Measurements from ENCODE around the gene ZNRF3.

ZNRF3 gene

GRCh38 chr22:28910569-28911303, 27.4 kb downstream of the ZNRF3 start:
- no peaks in the 10 kb centered on the region for H3K9me3 ChIP-seq (ENCODE audit: control insufficient read depth, low read depth, low read length)
- H3K27me3 ChIP-seq (ENCODE audit: control insufficient read depth, insufficient read depth, low read length), result no peaks in the 10 kb centered on the region
- H3K9ac ChIP-seq (ENCODE audit: low read length), result no peak overlapping the region
- H3K4me1 ChIP-seq (ENCODE audit: control insufficient read depth, low read depth, low read length), result peaks cover 7% of the 10 kb centered on the region
- no peaks in the 10 kb centered on the region for H3K36me3 ChIP-seq (ENCODE audit: control insufficient read depth, low read depth, low read length)
- no peak overlapping the region for H3K4me3 ChIP-seq (ENCODE audit: low read length)
- no peak overlapping the region for H3K27ac ChIP-seq (ENCODE audit: low read length)

GRCh38 chr22:28911304-28911690, 27.9 kb downstream of the ZNRF3 start:
- H3K9me3 ChIP-seq (ENCODE audit: control insufficient read depth, low read depth, low read length), result no peaks in the 10 kb centered on the region
- H3K36me3 ChIP-seq (ENCODE audit: control insufficient read depth, low read depth, low read length), result no peaks in the 10 kb centered on the region
- H3K4me1 ChIP-seq (ENCODE audit: control insufficient read depth, low read depth, low read length), result peaks cover 7% of the 10 kb centered on the region
- H3K9ac ChIP-seq (ENCODE audit: low read length), result no peak overlapping the region
- no peak overlapping the region for H3K27ac ChIP-seq (ENCODE audit: low read length)
- no peaks in the 10 kb centered on the region for H3K27me3 ChIP-seq (ENCODE audit: control insufficient read depth, insufficient read depth, low read length)
- H3K4me3 ChIP-seq (ENCODE audit: low read length), result no peak overlapping the region

- Histone ChIP-seq H3K9me3 (ENCODE audit: control insufficient read depth, low read depth, low read length) (no peaks in the 10 kb centered on the region), H3K4me1 (ENCODE audit: control insufficient read depth, low read depth, low read length) (peaks cover 13% of the 10 kb centered on the region), H3K9ac (ENCODE audit: low read length) (no peak overlapping the region), H3K36me3 (ENCODE audit: control insufficient read depth, low read depth, low read length) (no peaks in the 10 kb centered on the region), H3K27me3 (ENCODE audit: control insufficient read depth, insufficient read depth, low read length) (no peaks in the 10 kb centered on the region), H3K4me3 (ENCODE audit: low read length) (no peak overlapping the region), H3K27ac (ENCODE audit: low read length) (no peak overlapping the region)
Measured at GRCh38 chr22:28911777-28912669, 28.7 kb downstream of the ZNRF3 start.

- H3K4me1 ChIP-seq (ENCODE audit: control insufficient read depth, low read depth, low read length), result peaks cover 31% of the 10 kb centered on the region
- H3K36me3 ChIP-seq (ENCODE audit: control insufficient read depth, low read depth, low read length), result no peaks in the 10 kb centered on the region
- no peaks in the 10 kb centered on the region for H3K9me3 ChIP-seq (ENCODE audit: control insufficient read depth, low read depth, low read length)
- H3K27ac ChIP-seq (ENCODE audit: low read length), result no peak overlapping the region
- no peaks in the 10 kb centered on the region for H3K27me3 ChIP-seq (ENCODE audit: control insufficient read depth, insufficient read depth, low read length)
- H3K9ac ChIP-seq (ENCODE audit: low read length), result no peak overlapping the region
- H3K4me3 ChIP-seq (ENCODE audit: low read length), result no peak overlapping the region
Measured at GRCh38 chr22:28914201-28914600, 30.8 kb downstream of the ZNRF3 start.

GRCh38 chr22:28915969-28916368, 32.6 kb downstream of the ZNRF3 start:
- Histone ChIP-seq H3K9me3 (ENCODE audit: control insufficient read depth, low read depth, low read length) (no peaks in the 10 kb centered on the region), H3K27me3 (ENCODE audit: control insufficient read depth, insufficient read depth, low read length) (no peaks in the 10 kb centered on the region), H3K4me1 (ENCODE audit: control insufficient read depth, low read depth, low read length) (peaks cover 37% of the 10 kb centered on the region), H3K9ac (ENCODE audit: low read length) (no peak overlapping the region), H3K27ac (ENCODE audit: low read length) (no peak overlapping the region), H3K4me3 (ENCODE audit: low read length) (no peak overlapping the region), H3K36me3 (ENCODE audit: control insufficient read depth, low read depth, low read length) (no peaks in the 10 kb centered on the region)

- Histone ChIP-seq H3K9me3 (ENCODE audit: control insufficient read depth, low read depth, low read length) (no peaks in the 10 kb centered on the region), H3K9ac (ENCODE audit: low read length) (no peak overlapping the region), H3K4me1 (ENCODE audit: control insufficient read depth, low read depth, low read length) (peaks cover 42% of the 10 kb centered on the region), H3K4me3 (ENCODE audit: low read length) (peak overlapping the region; percentile 19), H3K36me3 (ENCODE audit: control insufficient read depth, low read depth, low read length) (no peaks in the 10 kb centered on the region), H3K27ac (ENCODE audit: low read length) (no peak overlapping the region), H3K27me3 (ENCODE audit: control insufficient read depth, insufficient read depth, low read length) (no peaks in the 10 kb centered on the region)
Measured at GRCh38 chr22:28917747-28918549, 34.6 kb downstream of the ZNRF3 start.

- peaks cover 42% of the 10 kb centered on the region for H3K4me1 ChIP-seq (ENCODE audit: control insufficient read depth, low read depth, low read length)
- no peak overlapping the region for H3K4me3 ChIP-seq (ENCODE audit: low read length)
- no peak overlapping the region for H3K9ac ChIP-seq (ENCODE audit: low read length)
- H3K36me3 ChIP-seq (ENCODE audit: control insufficient read depth, low read depth, low read length), result no peaks in the 10 kb centered on the region
- no peak overlapping the region for H3K27ac ChIP-seq (ENCODE audit: low read length)
- no peaks in the 10 kb centered on the region for H3K9me3 ChIP-seq (ENCODE audit: control insufficient read depth, low read depth, low read length)
- no peaks in the 10 kb centered on the region for H3K27me3 ChIP-seq (ENCODE audit: control insufficient read depth, insufficient read depth, low read length)
Measured at GRCh38 chr22:28918550-28919271, 35.3 kb downstream of the ZNRF3 start.

GRCh38 chr22:28920757-28921584, 37.6 kb downstream of the ZNRF3 start:
- Histone ChIP-seq H3K9me3 (ENCODE audit: control insufficient read depth, low read depth, low read length) (no peaks in the 10 kb centered on the region), H3K4me3 (ENCODE audit: low read length) (no peak overlapping the region), H3K4me1 (ENCODE audit: control insufficient read depth, low read depth, low read length) (peaks cover 52% of the 10 kb centered on the region), H3K36me3 (ENCODE audit: control insufficient read depth, low read depth, low read length) (no peaks in the 10 kb centered on the region), H3K27ac (ENCODE audit: low read length) (no peak overlapping the region), H3K27me3 (ENCODE audit: control insufficient read depth, insufficient read depth, low read length) (no peaks in the 10 kb centered on the region), H3K9ac (ENCODE audit: low read length) (no peak overlapping the region)

GRCh38 chr22:28921585-28921879, 38.2 kb downstream of the ZNRF3 start:
- no peaks in the 10 kb centered on the region for H3K9me3 ChIP-seq (ENCODE audit: control insufficient read depth, low read depth, low read length)
- H3K27me3 ChIP-seq (ENCODE audit: control insufficient read depth, insufficient read depth, low read length), result no peaks in the 10 kb centered on the region
- H3K27ac ChIP-seq (ENCODE audit: low read length), result no peak overlapping the region
- no peak overlapping the region for H3K9ac ChIP-seq (ENCODE audit: low read length)
- H3K4me1 ChIP-seq (ENCODE audit: control insufficient read depth, low read depth, low read length), result peaks cover 52% of the 10 kb centered on the region
- H3K36me3 ChIP-seq (ENCODE audit: control insufficient read depth, low read depth, low read length), result no peaks in the 10 kb centered on the region
- no peak overlapping the region for H3K4me3 ChIP-seq (ENCODE audit: low read length)

GRCh38 chr22:28922540-28923244, 39.3 kb downstream of the ZNRF3 start:
- Histone ChIP-seq H3K27ac (ENCODE audit: low read length) (no peak overlapping the region), H3K4me1 (ENCODE audit: control insufficient read depth, low read depth, low read length) (peaks cover 41% of the 10 kb centered on the region), H3K9ac (ENCODE audit: low read length) (no peak overlapping the region)

More at GRCh38 chr22:28922540-28923244, 39.3 kb downstream of the ZNRF3 start:
- no peaks in the 10 kb centered on the region for H3K36me3 ChIP-seq (ENCODE audit: control insufficient read depth, low read depth, low read length)
- no peak overlapping the region for H3K4me3 ChIP-seq (ENCODE audit: low read length)
- H3K27me3 ChIP-seq (ENCODE audit: control insufficient read depth, insufficient read depth, low read length), result no peaks in the 10 kb centered on the region
- no peaks in the 10 kb centered on the region for H3K9me3 ChIP-seq (ENCODE audit: control insufficient read depth, low read depth, low read length)

Measured in iPS-18a (cell line).